GM18868 (cell line): ENCODE results near the gene RPAP3.

Experiments
- ATAC-seq: cut with Tn5 transposase; IDR thresholded peaks from one replicate; pipeline ENCODE4 v1.9.1; 2021; ENCODE audit warnings: mild to moderate bottlenecking, moderate library complexity; ENCODE audit not compliant: unreplicated experiment

The RPAP3 gene

GRCh38 chr12:47705566-47706425, at the start of gene RPAP3:
Gene RPAP3 (minus strand): TSS chr12:47706030. CDS start chr12:47702840, 3,190 bp downstream.
- ATAC-seq = peak; percentile 79

GRCh38 chr12:47754881-47755280, 49.1 kb upstream of the RPAP3 start:
- ATAC-seq = peak; percentile 20

GRCh38 chr12:47754126-47754525, 48.3 kb upstream of the RPAP3 start:
- ATAC-seq = no peak

- ATAC-seq = no peak
These were observed 47.5 kb upstream of the RPAP3 start for GRCh38 chr12:47753021-47754001.

- no peak for ATAC-seq
These were observed 46.7 kb upstream of the RPAP3 start for GRCh38 chr12:47752552-47752951.

GRCh38 chr12:47752121-47752520, 46.3 kb upstream of the RPAP3 start:
- no peak for ATAC-seq

- ATAC-seq = no peak
These were observed 45.7 kb upstream of the RPAP3 start for GRCh38 chr12:47751561-47751960.

- no peak for ATAC-seq
These were observed 45.2 kb upstream of the RPAP3 start for GRCh38 chr12:47750916-47751470.

GRCh38 chr12:47750229-47750798, 44.5 kb upstream of the RPAP3 start:
- no peak for ATAC-seq

- ATAC-seq = no peak
These were observed 43.1 kb upstream of the RPAP3 start for GRCh38 chr12:47748899-47749298.

GRCh38 chr12:47748507-47748828, 42.6 kb upstream of the RPAP3 start:
- ATAC-seq = no peak

GRCh38 chr12:47747596-47748506, 42.0 kb upstream of the RPAP3 start:
- no peak for ATAC-seq

- peak; percentile 57 for ATAC-seq
These were observed 41.3 kb upstream of the RPAP3 start for GRCh38 chr12:47747126-47747525.

- ATAC-seq = no peak
These were observed 40.7 kb upstream of the RPAP3 start for GRCh38 chr12:47746523-47746922.

- no peak for ATAC-seq
These were observed 40.2 kb upstream of the RPAP3 start for GRCh38 chr12:47746073-47746472.

- ATAC-seq = no peak
These were observed 39.7 kb upstream of the RPAP3 start for GRCh38 chr12:47745485-47746041.

GRCh38 chr12:47744778-47745436, 39.1 kb upstream of the RPAP3 start:
- no peak for ATAC-seq

- no peak for ATAC-seq
These were observed 38.3 kb upstream of the RPAP3 start for GRCh38 chr12:47744005-47744651.
